Measurements from ENCODE around the gene MORN5.
"Not testable (repeated sequence)": the region's sequence is repeated elsewhere in the genome, so short reads cannot be mapped to it uniquely, and the experiment has no call there.

The MORN5 gene

DNA sequence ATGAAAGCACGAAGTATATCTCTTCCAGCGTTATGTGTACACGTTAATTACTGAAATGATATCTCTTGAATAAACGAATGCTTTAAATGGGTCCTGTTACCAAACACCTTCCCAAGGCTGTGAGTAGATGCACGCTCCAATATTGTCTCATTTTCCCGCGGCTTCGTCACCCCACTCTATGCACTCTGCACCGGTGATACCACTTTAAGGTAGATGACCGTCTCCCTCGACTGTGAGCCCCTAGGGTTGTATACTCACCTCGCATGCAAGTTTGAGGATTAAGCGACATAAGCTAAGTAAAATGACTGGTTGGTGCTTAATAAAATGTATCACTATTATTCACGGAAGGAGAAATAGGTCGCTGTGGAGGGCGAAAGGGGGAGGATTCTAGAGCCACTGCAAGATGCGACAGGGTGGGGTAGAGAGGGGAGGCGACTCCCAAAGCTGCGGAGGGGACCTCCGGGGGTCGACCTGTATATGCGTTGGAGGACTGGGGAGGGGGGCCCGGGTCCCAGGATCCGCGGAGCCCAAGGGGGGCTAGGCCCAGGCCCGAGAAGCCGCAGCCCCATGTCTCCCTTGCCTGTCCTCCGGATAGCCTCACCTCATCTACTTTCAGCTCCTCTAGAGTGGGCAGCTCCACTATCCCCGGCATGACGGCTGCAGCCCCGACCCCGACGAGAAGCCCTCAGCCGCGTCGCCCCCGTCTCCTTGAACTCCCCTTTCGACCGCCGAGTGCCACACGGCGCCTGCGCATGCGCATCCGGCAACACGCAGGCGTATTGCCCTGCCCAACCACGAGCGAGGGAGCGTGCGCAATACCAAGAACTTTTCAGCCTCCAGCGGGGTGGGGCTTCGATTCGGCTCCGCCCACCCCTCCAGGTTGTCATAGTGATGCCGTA is at the start of gene MORN5, which contains the start of gene NDUFA8:
TSS of gene MORN5 (plus strand) at position 883 of the 899 bp plus-strand sequence. CDS start 65 bp downstream, outside the sequence.
TSS of gene NDUFA8 (minus strand) at position 754 of the 899 bp plus-strand sequence. CDS start at position 652, 102 bp downstream.
- peak; percentile 94 for DNase-seq (ENCODE audit: low read depth)

DNA sequence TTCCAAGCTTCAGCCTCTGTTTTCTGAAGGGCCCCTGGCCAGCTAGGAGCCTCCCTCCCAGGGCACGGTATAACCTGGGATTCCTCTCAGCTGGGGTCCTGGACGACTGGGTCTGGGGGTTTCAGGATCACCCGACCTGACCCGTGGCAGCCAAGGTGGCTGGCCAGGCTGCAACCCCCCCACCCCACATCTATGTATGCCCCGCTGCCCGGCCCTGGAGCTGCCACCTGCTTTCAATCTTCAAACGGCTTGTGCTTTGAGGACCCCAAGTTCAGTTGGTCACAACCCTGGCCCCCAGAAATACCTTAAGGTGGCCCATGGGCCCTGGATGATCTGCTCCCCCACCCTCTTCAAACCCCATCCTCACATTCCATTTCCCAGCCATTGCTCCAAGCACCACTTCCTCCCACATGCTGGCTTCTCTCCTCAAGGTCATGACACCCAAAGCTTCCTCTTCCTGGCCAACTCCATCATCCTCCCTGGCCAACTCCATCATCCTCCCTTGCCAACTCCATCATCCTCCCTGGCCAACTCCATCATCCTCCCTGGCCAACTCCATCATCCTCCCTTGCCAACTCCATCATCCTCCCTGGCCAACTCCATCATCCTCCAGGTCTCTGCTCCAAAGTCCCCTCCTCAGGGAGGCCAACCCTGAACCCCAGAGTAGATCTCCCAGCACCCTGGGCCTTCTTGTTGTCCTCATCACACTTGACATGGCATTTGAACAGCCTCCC is 49.4 kb upstream of the MORN5 start:
- DNase-seq (ENCODE audit: low read depth) = no peak

- DNase-seq (ENCODE audit: low read depth) = no peak
These were observed 48.2 kb upstream of the MORN5 start for GRCh38 chr9:122111413-122112085.

DNA sequence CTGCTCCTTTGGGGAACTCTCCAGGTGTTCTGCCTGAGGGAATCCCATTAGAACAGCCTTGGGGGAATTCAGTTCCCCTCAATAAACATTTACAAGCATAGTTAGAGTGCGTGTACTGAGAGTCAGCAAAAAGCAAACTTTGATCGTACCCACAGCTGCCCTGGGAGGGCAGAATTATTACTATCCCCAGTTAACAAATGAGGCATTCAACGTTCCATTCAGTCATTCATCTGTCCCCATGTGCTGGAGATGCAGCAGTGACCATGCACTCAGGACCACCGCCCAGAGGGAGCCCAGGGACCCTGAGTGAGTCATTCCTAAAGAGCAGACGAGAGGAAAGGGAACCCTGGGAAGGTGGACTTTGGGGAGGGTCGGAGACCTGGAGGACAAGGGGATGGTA is 47.5 kb upstream of the MORN5 start:
- DNase-seq (ENCODE audit: low read depth) = no peak

- no peak for DNase-seq (ENCODE audit: low read depth)
These were observed 46.1 kb upstream of the MORN5 start for GRCh38 chr9:122113574-122113973.

DNA sequence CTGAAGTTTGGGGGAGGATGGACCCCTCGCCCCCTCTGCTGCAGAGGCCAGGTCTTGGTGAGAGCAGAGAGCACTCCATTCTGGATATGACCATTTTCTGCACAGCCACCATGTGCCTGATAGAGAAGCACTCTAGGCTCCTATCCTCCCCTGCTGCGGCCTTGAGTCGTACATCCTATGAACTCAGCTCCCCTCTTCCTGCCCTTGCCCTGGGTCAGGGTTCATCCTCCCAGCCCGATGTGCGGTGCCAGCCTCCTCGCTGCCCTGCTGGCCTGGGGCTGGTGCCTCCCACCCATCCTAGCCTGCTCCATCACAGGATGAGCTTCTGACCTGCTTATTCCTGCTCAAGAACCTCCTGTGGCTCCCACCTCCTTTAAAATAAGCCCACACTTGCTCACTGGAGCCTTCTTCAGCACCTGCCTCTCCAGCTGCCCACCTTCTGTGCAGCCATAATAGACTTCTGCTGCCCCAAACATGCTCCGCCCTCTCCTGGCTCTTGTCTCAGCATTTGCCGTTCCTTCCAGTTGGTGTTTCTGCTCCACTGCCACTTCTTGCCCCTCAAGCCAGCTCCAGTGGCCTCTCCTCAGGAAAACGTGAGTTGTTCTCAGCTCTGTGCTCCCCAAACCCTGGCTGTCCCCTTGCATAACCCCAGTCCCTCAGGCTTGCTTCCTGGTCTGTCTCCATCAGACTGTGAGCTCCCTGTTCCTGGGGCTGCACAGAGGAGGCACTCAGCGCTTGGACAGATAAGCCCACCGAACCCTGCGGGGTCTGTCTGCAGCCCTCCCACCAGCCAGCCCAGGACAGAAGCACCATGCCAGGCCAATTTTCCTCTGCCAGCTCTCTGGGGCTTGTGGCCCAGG is 44.3 kb upstream of the MORN5 start:
- DNase-seq (ENCODE audit: low read depth) = no peak

GRCh38 chr9:122116040-122116439 is 43.7 kb upstream of the MORN5 start:
- no peak for DNase-seq (ENCODE audit: low read depth)

- DNase-seq (ENCODE audit: low read depth) = no peak
These were observed 43.1 kb upstream of the MORN5 start for GRCh38 chr9:122116448-122117173.

DNA sequence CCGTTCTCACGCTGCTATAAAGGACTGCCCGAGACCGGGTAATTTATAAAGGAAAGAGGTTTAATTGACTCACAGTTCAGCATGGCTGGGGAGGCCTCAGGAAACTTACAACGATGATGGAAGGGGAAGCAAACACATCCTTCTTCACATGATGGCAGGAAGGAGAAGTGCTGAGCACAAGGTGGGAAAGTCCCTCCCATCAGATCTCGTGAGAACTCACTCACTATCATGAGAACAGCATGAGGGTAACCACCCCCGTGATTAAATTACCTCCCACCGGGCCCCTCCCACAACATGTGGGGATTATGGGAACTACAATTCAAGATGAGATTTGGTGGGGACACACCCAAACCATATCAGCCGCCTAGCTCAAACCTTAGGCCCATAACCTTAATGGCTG is 42.5 kb upstream of the MORN5 start:
- not testable (repeated sequence) for DNase-seq (ENCODE audit: low read depth)

GRCh38 chr9:122118343-122119165 is 41.2 kb upstream of the MORN5 start:
- no peak for DNase-seq (ENCODE audit: low read depth)

GRCh38 chr9:122119166-122119521 is 40.6 kb upstream of the MORN5 start:
- no peak for DNase-seq (ENCODE audit: low read depth)

DNA sequence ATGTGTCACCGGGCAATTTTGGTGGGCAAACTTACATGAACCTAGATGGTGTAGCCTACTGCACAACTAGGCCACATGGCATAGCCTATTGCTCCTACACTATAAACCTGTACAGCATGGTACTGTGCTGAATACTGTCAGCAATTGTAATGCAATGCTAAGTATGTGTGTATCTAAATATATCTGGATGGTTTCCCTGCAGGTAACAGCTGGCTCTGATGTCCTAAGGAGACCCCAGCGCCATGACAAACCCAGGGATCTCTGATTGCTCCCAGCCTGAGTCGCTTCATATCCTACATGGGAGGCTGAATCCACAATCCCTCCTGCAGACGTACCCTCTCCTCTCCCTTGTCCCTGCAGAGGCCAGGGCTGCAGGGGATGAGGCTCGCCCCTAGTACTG is 40.0 kb upstream of the MORN5 start:
- no peak for DNase-seq (ENCODE audit: low read depth)

DNA sequence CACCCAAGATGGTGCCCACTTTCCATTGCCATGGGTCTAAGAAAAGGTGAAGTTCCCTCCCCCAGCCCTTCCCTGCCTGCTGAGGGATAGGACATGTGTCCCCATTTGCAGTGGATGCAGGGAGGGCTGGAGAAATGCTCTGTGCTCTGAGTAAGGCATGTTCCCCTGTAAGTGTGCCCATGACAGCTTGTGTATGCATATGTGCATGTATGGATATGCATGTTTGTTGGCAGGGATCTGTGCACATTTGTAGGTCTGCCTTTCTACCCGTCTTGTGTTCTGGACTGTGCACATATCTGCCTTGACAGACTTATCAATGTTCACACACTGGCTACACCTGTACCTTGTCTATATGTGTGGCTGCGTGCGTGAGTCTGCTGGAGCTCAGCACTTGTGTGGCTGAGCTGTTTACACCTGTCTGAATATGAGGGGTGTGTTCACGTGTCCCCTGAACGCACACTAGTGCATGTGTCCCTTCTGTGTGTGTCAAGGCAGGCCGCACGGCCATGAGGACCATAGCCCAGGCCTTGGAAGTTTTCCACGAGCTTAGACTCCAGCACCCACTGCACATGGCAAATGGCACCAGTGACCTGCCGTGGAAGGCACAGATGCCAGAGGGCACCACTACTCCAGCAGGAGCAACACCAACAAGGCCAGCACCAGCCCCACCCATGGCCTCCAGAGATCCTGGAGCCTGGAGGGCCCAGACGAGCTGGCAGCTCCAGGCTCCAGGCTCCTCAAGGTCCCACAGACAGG is 39.2 kb upstream of the MORN5 start:
- no peak for DNase-seq (ENCODE audit: low read depth)

GRCh38 chr9:122121391-122121790 is 38.3 kb upstream of the MORN5 start:
- DNase-seq (ENCODE audit: low read depth) = no peak

DNA sequence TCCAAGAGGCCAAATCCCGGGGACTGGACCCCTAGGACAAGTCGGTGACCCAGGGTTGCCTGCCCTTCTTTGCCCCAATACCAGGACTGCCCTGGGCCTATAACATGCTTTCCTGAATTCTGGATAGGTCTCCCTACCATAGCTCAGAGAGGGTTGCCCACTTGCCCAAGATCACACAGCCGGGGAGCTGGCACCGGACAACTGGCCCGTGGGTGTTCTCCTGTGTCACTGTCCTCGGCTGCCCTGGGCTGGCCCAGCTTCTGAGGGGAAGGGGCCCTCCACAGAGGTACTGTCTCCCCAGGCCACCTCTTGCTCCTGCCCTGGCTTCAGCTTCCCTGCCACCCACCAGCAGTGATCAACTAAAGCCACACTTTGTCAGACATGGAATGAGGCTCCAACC is 37.8 kb upstream of the MORN5 start:
- DNase-seq (ENCODE audit: low read depth) = no peak

DNA sequence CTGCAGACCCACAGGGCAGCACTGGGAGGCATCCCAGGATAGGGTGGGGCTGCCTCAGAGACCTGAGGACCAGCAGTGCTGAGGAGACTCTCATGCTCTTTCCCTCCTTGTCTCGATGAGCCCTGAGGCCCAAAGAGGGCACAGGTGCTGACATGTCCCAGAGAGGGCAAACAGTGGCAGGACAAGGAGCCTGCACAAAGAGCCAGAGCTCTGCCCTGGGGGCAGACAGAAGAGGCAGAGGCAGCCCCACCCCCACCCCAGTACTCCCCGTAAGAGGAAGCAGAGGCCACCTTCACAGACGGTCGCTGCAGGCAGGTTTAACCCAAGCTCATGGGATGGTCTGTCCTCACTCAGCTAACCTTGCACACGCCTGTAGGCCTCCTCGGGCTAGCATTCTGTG is 37.2 kb upstream of the MORN5 start:
- no peak for DNase-seq (ENCODE audit: low read depth)

DNA sequence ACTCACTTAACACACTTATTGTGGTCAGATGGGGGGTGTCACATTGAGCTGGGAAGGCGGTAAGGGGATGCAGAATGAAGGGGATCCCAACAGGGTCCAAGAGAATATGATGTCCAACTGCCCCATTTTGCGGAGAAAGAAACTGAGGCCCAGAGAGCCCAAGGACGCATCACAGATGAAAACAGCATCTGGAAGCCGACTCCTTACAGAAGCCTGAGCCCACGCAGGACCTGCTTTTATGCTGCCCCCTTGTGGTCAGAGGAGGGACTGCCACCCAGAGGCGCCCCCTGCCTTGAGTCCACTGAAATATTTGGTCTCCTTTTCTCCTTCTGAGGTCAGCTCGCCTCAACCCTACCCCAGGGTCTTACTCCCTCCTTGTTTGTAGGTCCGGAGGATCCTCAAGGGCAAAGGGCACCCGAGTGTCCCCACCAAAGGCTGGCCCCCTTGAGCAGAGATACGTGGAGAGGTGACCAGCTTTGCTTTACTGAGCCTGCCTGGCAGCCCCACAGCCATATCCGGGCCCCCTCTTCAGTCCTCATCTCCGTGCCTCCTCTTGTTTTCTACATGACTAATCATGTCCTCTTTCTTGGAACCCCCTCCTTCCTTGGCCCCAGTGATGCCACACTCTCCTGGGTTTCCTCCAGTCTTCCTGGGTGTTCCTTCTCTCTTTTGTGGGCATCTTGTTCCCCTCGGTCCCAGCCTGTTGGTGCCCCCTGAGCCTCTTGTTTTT is 36.6 kb upstream of the MORN5 start:
- peak; percentile 43 for DNase-seq (ENCODE audit: low read depth)

GRCh38 chr9:122124048-122124447 is 35.7 kb upstream of the MORN5 start:
- no peak for DNase-seq (ENCODE audit: low read depth)

- no peak for DNase-seq (ENCODE audit: low read depth)
These were observed 35.2 kb upstream of the MORN5 start for GRCh38 chr9:122124528-122124927.
